Kidney epithelial cell (primary cell): Measurements from ENCODE around the gene RNF150. TPM values are rescaled to one million over a fixed set of nuclear protein-coding genes. Genes with fewer than 3 reads are reported as not detected.

Experiments
- DNase-seq: peaks from one replicate; pipeline ENCODE4 v3.0.0-alpha.2; 2010; ENCODE audit warnings: low read depth
- H3K27me3 ChIP-seq: 2 replicates; pipeline ENCODE4 v1.6.0; 2011; ENCODE audit warnings: low read length; ENCODE audit not compliant: control insufficient read depth, insufficient read depth
- H3K36me3 ChIP-seq: 2 replicates; pipeline ENCODE4 v1.5.1; 2011; ENCODE audit warnings: low read length; ENCODE audit not compliant: control insufficient read depth, insufficient read depth
- H3K4me3 ChIP-seq: 2 replicates; pipeline ENCODE4 v1.5.1; 2011; ENCODE audit warnings: low read depth, mild to moderate bottlenecking, control low read depth, low read length
- total RNA-seq: library from RNA; depleted of rRNA; stranded (reverse); fragments of >200 nt; gene quantifications from 2 replicates; pipeline ENCODE4 v1.2.3, GENCODE V29; 2015
- TF ChIP-seq, protein P1 (sequence below): IDR thresholded peaks from 2 replicates; pipeline ENCODE4 v1.5.1; 2011; ENCODE audit warnings: mild to moderate bottlenecking, moderate library complexity, low read length, control low read depth, inconsistent platforms; ENCODE audit not compliant: insufficient read depth, poor library complexity, severe bottlenecking

The RNF150 gene
- total RNA-seq, 1 donor from 2014 or later = 5.4 TPM

- TF ChIP-seq, protein P1, sequence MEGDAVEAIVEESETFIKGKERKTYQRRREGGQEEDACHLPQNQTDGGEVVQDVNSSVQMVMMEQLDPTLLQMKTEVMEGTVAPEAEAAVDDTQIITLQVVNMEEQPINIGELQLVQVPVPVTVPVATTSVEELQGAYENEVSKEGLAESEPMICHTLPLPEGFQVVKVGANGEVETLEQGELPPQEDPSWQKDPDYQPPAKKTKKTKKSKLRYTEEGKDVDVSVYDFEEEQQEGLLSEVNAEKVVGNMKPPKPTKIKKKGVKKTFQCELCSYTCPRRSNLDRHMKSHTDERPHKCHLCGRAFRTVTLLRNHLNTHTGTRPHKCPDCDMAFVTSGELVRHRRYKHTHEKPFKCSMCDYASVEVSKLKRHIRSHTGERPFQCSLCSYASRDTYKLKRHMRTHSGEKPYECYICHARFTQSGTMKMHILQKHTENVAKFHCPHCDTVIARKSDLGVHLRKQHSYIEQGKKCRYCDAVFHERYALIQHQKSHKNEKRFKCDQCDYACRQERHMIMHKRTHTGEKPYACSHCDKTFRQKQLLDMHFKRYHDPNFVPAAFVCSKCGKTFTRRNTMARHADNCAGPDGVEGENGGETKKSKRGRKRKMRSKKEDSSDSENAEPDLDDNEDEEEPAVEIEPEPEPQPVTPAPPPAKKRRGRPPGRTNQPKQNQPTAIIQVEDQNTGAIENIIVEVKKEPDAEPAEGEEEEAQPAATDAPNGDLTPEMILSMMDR = no peak
- Histone ChIP-seq H3K27me3 (no peaks in the 10 kb centered on the region), H3K36me3 (no peaks in the 10 kb centered on the region), H3K4me3 (no peak overlapping the region)
- no peak for DNase-seq
Measured at GRCh38 chr4:140888054-140888453, 245.2 kb downstream of the RNF150 start.

GRCh38 chr4:140887467-140887866 lies 245.8 kb downstream of the RNF150 start:
- DNase-seq = no peak
- Histone ChIP-seq H3K4me3 (no peak overlapping the region), H3K27me3 (no peaks in the 10 kb centered on the region), H3K36me3 (no peaks in the 10 kb centered on the region)
- TF ChIP-seq, protein P1 = no peak

GRCh38 chr4:140884431-140885058 lies 248.7 kb downstream of the RNF150 start:
- Histone ChIP-seq H3K36me3 (no peaks in the 10 kb centered on the region), H3K4me3 (no peak overlapping the region), H3K27me3 (no peaks in the 10 kb centered on the region)
- peak; percentile 4 for DNase-seq
- TF ChIP-seq, protein P1 = peak; percentile 69

DNA sequence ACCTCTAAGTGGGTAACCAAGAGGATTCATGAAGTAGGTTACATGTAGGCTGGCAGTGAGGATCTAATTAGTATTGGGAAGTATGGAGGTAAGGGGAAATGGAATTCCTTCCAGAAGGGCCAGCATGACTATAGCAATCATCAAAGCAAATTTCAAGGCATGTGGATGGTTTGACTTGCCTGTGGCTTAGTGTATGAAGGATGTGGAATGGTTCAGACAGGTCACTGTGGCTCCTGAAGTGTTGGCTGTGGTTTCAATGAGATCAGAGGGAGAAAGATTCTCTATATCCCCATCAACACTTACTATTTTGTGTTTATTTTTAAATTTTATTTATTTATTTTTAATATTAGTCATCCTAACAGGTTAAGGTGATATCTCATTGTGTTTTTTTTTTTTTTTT lies 255.5 kb downstream of the RNF150 start:
- TF ChIP-seq, protein P1 = no peak
- H3K4me3 ChIP-seq = no peak overlapping the region
- DNase-seq = no peak
- no peaks in the 10 kb centered on the region for H3K36me3 ChIP-seq
- H3K27me3 ChIP-seq = no peaks in the 10 kb centered on the region

- H3K4me3 ChIP-seq = no peak overlapping the region
- no peaks in the 10 kb centered on the region for H3K36me3 ChIP-seq
- TF ChIP-seq, protein P1 = no peak
- H3K27me3 ChIP-seq = no peaks in the 10 kb centered on the region
- DNase-seq = no peak
Measured at GRCh38 chr4:140876615-140877364, 256.5 kb downstream of the RNF150 start.
